GM12891 (cell line): ENCODE data around the gene DDI1.

Source experiments
- PAX5 ChIP-seq: IDR thresholded peaks from 2 replicates; pipeline ENCODE4 v1.6.1; 2011; ENCODE audit warnings: low read length, moderate library complexity, mild to moderate bottlenecking; ENCODE audit not compliant: insufficient read depth, severe bottlenecking
- POLR2A ChIP-seq: IDR thresholded peaks from 2 replicates; pipeline ENCODE4 v1.6.1; 2011; ENCODE audit warnings: low read depth, low read length, control low read depth
- POLR2AphosphoS5 ChIP-seq: IDR thresholded peaks from 2 replicates; pipeline ENCODE4 v1.6.1; 2011; ENCODE audit warnings: low read depth, low read length, control low read depth
- POU2F2 ChIP-seq: IDR thresholded peaks from 2 replicates; pipeline ENCODE4 v1.6.1; 2011; ENCODE audit warnings: low read depth, mild to moderate bottlenecking, control low read depth, low read length, moderate library complexity
- SPI1 ChIP-seq: IDR thresholded peaks from 2 replicates; pipeline ENCODE4 v1.6.1; 2011; ENCODE audit warnings: low read depth, low read length, control low read depth
- TAF1 ChIP-seq: IDR thresholded peaks from 2 replicates; pipeline ENCODE4 v1.6.1; 2011; ENCODE audit warnings: low read depth, low read length, control low read depth

- TF ChIP-seq POLR2AphosphoS5 = no peak
- no peak for TF ChIP-seq POLR2A
- no peak for TF ChIP-seq TAF1
- TF ChIP-seq SPI1 = no peak
- TF ChIP-seq PAX5 = no peak
- no peak for TF ChIP-seq POU2F2
Observed at GRCh38 chr11:103987629-103988594, 48.5 kb upstream of the DDI1 start.
